ENCODE results near the gene RUNDC3A. TPM values are rescaled to one million over a fixed set of nuclear protein-coding genes. Genes with fewer than 3 reads are reported as not detected.

RUNDC3A gene
- 0.13 and 0.20 TPM in 2 replicates for total RNA-seq

DNA sequence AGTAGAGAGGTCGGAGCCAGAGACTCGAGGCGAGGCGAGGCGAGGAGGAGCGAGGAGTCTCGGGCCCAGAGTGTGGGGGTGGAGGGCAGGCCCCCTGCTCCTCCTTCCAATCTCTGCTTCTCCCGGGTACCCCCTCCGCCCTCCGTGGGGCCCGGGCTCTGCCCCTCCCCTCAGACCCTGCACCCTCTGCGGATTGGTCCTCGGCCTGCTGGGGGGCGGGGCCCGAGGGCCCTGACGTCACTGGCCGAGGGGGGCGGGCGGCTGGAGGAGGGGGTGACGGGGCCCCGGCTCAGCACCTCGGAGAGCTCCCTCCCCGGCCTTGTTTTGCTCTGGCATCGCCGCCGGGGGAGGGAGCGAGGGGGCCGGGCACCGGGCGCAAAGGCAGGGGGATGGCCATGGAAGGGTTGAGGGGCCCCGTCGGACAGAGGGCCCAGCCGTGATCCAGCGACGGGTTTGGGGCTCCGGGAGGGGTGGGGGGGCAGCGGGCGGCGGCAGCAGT is at the start of gene RUNDC3A:
Gene RUNDC3A, plus strand, starts transcription at position 282 of the 499 bp plus-strand sequence. CDS start 232 bp downstream, outside the sequence.

DNA sequence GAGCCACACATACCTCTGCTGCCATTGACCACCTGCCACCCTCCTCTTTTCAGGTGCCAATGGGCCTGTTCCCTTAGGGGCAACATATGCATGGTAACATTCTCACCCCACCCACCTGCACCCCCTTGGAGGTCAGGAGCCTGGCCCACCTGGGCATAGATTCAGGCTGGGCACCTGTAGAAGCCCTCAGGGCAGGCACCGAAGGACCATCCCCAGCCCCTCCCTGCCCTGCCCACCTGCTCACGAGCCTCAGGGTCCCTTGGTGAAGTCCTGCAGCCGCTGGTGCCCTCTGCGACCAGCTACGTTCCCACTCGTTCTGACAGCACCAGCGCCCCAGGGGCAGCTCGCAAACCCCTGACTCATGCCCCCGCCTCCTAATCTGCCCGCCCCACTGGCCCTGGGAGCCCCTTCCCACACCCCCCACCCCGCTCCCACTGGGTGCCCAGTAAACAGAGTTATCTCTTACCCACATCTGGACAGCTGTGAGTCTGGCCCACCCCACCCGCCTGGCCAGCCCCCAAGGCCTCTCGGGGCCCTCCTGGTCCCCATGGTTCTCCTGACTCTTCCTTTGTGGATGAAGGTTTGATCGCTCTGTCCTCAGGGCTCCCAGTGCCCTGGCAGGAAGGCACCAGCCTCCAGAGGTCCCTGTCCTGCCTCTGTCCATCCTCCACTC is 40.4 kb upstream of the RUNDC3A start, which contains the start of gene SLC4A1:
Gene SLC4A1, minus strand, starts transcription at position 318 of the 673 bp plus-strand sequence. CDS start 5,269 bp downstream, outside the sequence.

DNA sequence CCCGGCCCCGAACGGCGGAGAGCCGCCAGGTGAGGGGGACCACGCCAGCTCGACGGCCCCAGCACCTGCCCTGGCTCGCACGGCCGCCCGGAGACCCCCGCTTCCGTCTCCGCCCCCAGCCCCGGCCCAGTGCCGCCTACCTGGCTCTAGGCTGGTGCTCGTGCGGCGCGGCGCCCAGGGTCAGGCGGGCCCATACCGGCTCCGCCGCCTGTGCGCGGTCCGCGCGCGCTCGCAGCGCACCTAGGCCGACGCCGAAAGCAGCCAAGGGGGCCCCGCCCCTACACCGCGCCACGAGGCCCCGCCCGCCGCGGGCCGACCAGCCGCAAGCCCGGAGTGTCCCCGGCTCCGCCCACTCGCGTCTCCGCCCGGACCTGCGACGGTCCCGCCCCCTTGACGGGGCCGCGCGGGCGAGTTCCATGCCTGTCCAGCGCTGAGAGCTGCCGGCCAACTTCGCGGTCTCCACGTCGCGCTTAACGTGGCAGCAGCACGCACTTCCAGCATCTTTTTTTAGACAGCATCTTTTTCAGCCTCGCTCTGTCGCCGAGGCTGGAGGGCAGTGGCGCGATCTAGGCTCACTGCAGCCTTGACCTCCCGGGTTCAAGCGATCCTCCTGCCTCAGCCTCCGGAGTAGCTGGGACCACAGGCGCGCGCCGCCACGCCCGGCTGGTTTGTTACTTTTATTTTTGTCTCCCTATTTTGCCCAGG is 16.3 kb downstream of the RUNDC3A start, which contains the start of gene SLC25A39:
Gene SLC25A39, minus strand, starts transcription at position 253 of the 705 bp plus-strand sequence. CDS start 1,261 bp downstream, outside the sequence.

DNA sequence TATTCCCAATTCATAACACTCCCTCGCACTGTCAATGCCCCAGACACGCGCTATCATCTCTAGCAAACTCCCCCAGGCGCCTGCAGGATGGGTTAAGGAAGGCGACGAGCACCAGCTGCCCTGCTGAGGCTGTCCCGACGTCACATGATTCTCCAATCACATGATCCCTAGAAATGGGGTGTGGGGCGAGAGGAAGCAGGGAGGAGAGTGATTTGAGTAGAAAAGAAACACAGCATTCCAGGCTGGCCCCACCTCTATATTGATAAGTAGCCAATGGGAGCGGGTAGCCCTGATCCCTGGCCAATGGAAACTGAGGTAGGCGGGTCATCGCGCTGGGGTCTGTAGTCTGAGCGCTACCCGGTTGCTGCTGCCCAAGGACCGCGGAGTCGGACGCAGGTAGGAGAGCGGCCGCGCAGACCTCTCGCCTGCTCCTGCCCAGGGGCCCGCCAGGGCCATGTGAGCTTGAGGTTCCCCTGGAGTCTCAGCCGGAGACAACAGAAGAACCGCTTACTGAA is 36.6 kb downstream of the RUNDC3A start, which contains the start of gene GRN:
Gene GRN, plus strand, starts transcription at position 364 of the 515 bp plus-strand sequence. CDS start 3,863 bp downstream, outside the sequence.

DNA sequence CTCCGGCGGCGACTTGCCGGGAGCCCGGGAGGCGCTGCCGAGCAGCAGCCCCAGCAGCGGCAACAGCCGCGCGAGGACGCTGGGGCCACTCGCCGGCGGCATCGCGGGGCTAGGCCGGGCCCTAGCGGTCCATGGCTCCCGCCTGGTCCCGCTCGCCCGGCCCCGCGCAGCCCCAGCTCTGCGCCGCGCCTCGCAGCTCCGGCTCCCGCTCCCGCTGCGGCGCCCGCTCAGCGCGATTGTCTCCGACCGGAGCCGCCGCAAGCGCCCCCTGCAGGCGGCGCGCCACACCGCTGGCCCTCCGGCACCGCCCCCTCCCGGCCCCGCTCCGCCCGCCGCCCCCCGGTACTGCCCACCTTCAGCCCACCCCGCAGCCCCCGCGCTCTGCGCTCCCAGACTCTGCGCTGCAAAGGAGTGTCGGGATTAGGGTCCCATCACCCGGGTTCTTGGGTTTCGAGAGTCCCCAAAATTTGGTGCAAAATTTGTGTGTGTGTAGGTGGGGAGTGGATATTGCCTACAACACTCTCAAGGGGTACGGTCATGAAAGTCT is 55.3 kb downstream of the RUNDC3A start, which contains the start of gene FAM171A2:
Gene FAM171A2, minus strand, starts transcription at position 241 of the 547 bp plus-strand sequence. Its CDS starts 139 bp downstream, at position 102.

Other genes with a start within 250 kb of the RUNDC3A start
- gene LSM12, start 241.9 kb upstream of the RUNDC3A start, total RNA-seq: 21.3 and 23.3 TPM in 2 replicates
- 29.9 and 33.6 TPM in 2 replicates for gene G6PC3, start 237.9 kb upstream of the RUNDC3A start, total RNA-seq
- gene HDAC5, start 185.0 kb upstream of the RUNDC3A start, total RNA-seq: 59.1 and 95.5 TPM in 2 replicates
- gene HROB, start 166.7 kb upstream of the RUNDC3A start, total RNA-seq: 0.85 and 0.99 TPM in 2 replicates
- 0.33 and 0.40 TPM in 2 replicates for gene ASB16, start 137.9 kb upstream of the RUNDC3A start, total RNA-seq
- gene TMUB2, start 121.6 kb upstream of the RUNDC3A start, total RNA-seq: 35.6 and 38.0 TPM in 2 replicates
- gene ATXN7L3, start 108.7 kb upstream of the RUNDC3A start, total RNA-seq: 49.3 and 50.2 TPM in 2 replicates
- 37.5 and 41.2 TPM in 2 replicates for gene UBTF, start 88.9 kb upstream of the RUNDC3A start, total RNA-seq
- gene SLC4A1, start 40.5 kb upstream of the RUNDC3A start, total RNA-seq: not detected in 2 replicates
- 64.0 and 102 TPM in 2 replicates for gene SLC25A39, start 16.2 kb downstream of the RUNDC3A start, total RNA-seq
- 556 and 750 TPM in 2 replicates for gene GRN, start 36.7 kb downstream of the RUNDC3A start, total RNA-seq
- gene FAM171A2, start 55.3 kb downstream of the RUNDC3A start, total RNA-seq: 4.5 and 5.7 TPM in 2 replicates
- 0.30 and 0.46 TPM in 2 replicates for gene ITGA2B, start 81.0 kb downstream of the RUNDC3A start, total RNA-seq
- gene GPATCH8, start 194.8 kb downstream of the RUNDC3A start, total RNA-seq: 16.8 and 19.3 TPM in 2 replicates
- gene FZD2, start 248.9 kb downstream of the RUNDC3A start, total RNA-seq: 27.6 and 32.5 TPM in 2 replicates

Data from smooth muscle cell of the pulmonary artery (primary cell).